HEK293 (cell line): Measurements from ENCODE around the gene POGLUT2.

ENCODE experiments used
- CTCF ChIP-seq: fragments of 450-650 bp; formaldehyde crosslinking; IDR thresholded peaks from 2 replicates; pipeline ENCODE4 v1.5.1; 2016; ENCODE audit warnings: missing biosample characterization, missing genetic modification characterization
- GLI4 ChIP-seq: fragments of 450-650 bp; formaldehyde crosslinking; IDR thresholded peaks from 2 replicates; pipeline ENCODE4 v1.5.1; 2016; ENCODE audit warnings: missing biosample characterization, missing genetic modification characterization
- OSR2 ChIP-seq: fragments of 450-650 bp; formaldehyde crosslinking; IDR thresholded peaks from 2 replicates; pipeline ENCODE4 v1.5.1; 2016; ENCODE audit warnings: missing biosample characterization, missing genetic modification characterization
- ZNF324 ChIP-seq: fragments of 450-650 bp; formaldehyde crosslinking; IDR thresholded peaks from 2 replicates; pipeline ENCODE4 v1.5.1; 2016; ENCODE audit warnings: missing biosample characterization, missing genetic modification characterization
- ZNF561 ChIP-seq: fragments of 450-650 bp; IDR thresholded peaks from 2 replicates; pipeline ENCODE4 v1.5.1; 2018; ENCODE audit warnings: missing biosample characterization, missing genetic modification characterization, borderline replicate concordance
- ZNF704 ChIP-seq: fragments of 450-650 bp; formaldehyde crosslinking; IDR thresholded peaks from 2 replicates; pipeline ENCODE4 v1.5.1; 2016; ENCODE audit warnings: missing biosample characterization, missing genetic modification characterization
- ZNF707 ChIP-seq: fragments of 450-650 bp; formaldehyde crosslinking; IDR thresholded peaks from 2 replicates; pipeline ENCODE4 v1.5.1; 2016; ENCODE audit warnings: missing biosample characterization, missing genetic modification characterization
- ZNF830 ChIP-seq: fragments of 450-650 bp; IDR thresholded peaks from 2 replicates; pipeline ENCODE4 v1.5.0; 2018; ENCODE audit warnings: missing biosample characterization, missing genetic modification characterization, low read depth, mild to moderate bottlenecking, moderate library complexity

GRCh38 chr13:102845289-102845629, 46.5 kb upstream of the POGLUT2 start:
- TF ChIP-seq ZNF561 (tag by site-specific recombination) (no peak), ZNF707 (tag by site-specific recombination) (no peak), CTCF (tag by site-specific recombination) (no peak), ZNF830 (tag by site-specific recombination) (no peak), GLI4 (tag by site-specific recombination) (no peak), ZNF324 (no peak), OSR2 (tag by site-specific recombination) (no peak; the same call in 1 of the 2 replicates), ZNF704 (tag by site-specific recombination) (no peak)
